DMS79 treated with DMSO at 0.1 percent for 48 hours (cell line): ENCODE data around the gene SLC16A7.
"Not testable (repeated sequence)": the region's sequence is repeated elsewhere in the genome, so short reads cannot be mapped to it uniquely, and the experiment has no call there.

Experiments used
- DNase-seq: peaks from one replicate; lab custom pipeline; 2025; lab: John Stamatoyannopoulos, UW

SLC16A7 gene, protein sequence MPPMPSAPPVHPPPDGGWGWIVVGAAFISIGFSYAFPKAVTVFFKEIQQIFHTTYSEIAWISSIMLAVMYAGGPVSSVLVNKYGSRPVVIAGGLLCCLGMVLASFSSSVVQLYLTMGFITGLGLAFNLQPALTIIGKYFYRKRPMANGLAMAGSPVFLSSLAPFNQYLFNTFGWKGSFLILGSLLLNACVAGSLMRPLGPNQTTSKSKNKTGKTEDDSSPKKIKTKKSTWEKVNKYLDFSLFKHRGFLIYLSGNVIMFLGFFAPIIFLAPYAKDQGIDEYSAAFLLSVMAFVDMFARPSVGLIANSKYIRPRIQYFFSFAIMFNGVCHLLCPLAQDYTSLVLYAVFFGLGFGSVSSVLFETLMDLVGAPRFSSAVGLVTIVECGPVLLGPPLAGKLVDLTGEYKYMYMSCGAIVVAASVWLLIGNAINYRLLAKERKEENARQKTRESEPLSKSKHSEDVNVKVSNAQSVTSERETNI

DNA sequence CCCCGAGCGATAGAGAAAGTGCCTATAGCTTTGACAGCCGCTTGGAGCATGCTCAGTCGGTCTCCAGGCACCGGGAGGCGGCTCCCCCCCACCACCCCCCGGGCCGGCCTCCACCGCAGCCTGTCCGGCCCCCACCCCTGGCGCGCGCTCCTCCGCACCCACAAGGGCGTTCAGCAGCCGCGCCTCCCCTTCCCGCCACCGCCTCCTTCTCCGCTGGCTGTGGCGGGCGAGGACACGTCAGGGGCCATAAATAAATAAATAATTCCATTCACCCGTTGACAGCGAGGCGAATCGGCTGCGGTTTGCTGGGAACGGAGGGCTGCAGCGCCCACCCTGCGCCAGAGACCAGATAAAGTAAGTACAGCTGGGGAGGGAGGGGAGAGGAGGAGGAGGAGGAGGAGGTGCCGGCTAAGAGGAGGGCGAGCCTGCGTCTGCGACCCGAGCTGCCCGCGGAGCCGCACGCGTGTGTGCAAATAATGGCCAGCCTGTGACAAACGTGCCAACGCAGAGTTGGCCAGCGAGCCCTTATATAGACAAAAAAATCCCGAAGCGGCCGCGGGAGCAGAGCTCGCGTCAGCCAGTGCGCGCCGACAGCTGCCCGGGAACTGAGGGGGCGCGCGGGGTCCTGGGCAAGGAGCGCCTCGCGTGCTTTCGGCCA is at the start of gene SLC16A7:
TSS of gene SLC16A7 (plus strand) at position 147 of the 658 bp plus-strand sequence. CDS start 108,773 bp downstream, outside the sequence.
- DNase-seq = peak; percentile 0

DNA sequence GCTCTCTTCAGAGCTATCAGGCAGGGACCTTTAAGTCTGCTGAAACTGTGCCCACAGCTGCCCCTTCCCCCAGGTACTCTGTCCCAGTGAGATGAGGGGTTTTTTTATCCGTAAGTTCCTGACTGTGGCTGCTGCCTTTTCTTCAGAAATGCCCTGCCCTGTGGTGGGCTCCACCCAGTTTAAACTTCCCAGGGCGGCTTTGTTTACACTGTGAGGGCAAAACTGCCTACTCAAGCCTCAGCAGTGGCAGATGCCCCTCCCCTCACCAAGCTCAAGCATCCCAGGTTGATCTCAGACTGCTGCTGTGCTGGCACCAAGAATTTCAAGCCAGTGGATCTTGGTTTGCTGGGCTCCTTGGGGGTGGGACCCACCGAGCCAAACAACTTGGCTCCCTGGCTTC is 46.9 kb upstream of the SLC16A7 start:
- no peak for DNase-seq

DNA sequence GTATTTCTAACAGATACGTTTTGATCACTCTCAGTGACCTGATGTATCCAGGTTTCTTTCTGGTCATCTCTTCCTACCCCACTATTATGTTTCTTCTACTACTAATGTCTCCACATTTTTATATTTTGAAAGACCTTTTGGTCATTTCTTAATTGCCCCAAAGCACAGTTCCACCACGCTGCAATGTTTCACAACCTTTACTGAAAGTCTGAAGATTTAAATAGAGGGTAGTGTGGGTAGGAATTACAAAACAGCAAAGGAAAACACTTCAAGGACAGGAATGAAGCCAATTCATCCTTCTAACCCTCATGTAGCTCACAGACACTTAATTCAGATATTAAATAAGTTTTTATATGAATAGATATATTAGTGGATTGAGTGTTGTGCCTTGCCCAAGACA is 36.1 kb upstream of the SLC16A7 start:
- no peak for DNase-seq

DNA sequence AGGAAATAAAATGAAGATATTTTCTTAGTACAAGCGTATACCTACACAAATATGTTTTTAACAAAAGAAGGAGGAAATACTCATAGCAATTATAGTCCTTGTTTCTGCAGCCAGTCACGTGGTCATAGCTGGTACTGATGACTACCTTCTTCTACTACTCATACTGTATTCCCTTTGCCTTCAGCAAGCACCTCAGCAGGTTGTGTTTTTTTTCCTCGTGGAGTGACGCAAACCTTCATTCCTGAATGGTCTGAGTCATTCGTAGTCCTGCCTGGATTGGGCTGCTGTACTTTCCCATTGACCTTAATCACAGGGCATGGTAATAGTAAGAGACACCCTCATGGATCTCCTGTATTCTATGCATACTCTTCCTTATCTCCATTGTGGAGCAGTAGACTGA is 25.7 kb upstream of the SLC16A7 start:
- DNase-seq = no peak

DNA sequence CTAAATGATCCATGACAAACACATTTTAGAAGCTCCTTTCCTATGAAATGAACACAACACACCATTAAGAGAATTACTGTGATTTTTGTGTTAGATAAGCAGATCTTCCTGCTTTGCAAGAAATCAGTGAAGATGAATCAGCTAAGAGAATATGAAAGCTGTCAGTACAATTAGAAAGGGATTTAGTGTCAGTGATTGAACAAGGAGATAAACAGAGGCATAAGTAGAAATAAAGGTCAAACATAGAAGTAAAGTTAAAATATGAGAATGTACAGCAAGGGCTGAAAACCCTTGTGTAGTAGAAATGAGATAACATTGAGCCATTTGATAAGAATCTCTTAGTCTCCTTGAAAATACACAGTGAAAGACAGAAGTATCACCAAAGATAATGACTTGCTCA is 21.4 kb upstream of the SLC16A7 start:
- DNase-seq = no peak

DNA sequence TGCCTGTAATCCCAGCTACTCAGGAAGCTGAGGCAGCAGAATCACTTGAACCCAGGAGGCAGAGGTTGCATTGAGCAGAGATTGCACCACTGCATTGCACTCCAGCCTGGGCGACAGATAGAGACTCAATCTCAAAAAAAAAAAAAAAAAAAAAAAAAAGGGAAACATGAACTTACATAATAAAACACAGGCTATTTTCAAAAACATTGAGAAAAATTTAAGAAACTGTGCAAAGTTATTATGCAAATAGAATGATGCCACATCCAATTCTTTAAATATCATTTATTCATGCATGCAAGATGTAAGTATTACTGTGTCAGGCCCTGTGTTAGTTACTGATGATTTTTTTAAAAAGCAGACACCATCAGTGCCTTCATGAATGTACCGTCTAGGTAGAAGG is 20.0 kb upstream of the SLC16A7 start:
- no peak for DNase-seq

DNA sequence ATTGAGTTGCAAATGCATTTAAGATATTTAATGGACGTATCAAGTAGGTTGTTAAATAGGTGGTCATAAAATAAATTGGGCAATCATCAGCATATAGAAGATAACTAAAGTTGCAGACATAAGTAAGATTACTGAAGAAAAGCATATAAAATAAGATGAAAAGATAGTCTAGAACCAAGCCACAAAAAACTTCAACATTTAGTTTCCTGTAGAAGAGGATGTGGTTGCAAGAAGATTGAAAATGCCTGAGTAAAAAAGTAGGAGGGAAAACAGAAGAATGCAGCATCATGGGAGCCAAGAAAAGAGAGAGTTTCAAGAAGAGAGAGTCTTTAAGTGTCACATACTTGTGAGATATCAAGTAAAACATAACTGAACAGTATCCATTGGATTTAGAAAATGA is 17.6 kb upstream of the SLC16A7 start:
- no peak for DNase-seq

DNA sequence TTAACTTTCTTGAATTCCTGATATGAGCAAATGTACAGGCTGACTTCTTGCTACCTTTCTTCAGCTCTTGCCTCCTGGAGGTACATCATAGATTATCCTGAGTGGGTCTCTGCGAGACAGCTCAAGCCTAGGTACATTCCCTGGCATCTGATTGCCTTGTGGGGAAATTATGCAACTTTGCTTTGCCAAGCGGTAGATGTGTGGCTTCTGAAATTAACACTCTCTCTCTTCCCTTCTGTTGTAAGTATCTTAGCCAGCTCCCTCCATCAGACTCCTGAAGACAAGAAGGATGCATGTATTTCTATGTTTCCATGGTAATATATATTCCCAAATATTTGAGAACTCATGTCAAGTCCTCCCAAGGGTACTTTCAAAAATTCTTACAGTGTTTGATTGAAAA is 16.2 kb upstream of the SLC16A7 start:
- no peak for DNase-seq

DNA sequence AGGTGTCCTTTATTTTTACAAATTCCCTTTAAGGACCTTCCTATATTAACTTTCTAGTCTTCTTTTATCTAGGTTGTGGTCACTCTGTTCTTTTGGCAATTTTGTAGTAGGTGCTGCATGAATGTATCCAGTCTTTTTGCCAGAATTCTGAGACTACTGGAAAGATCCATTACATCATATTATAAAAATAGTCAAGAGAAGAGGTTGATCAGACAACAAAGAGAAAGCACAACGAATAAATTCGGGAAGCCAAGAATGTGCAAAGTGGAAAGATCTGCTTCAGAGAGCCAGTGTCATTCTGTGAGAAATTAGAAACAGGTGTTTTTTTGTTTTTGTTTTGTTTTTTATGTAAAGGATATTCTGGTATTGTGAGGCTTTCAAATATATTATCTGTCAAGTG is 15.8 kb upstream of the SLC16A7 start:
- DNase-seq = no peak

DNA sequence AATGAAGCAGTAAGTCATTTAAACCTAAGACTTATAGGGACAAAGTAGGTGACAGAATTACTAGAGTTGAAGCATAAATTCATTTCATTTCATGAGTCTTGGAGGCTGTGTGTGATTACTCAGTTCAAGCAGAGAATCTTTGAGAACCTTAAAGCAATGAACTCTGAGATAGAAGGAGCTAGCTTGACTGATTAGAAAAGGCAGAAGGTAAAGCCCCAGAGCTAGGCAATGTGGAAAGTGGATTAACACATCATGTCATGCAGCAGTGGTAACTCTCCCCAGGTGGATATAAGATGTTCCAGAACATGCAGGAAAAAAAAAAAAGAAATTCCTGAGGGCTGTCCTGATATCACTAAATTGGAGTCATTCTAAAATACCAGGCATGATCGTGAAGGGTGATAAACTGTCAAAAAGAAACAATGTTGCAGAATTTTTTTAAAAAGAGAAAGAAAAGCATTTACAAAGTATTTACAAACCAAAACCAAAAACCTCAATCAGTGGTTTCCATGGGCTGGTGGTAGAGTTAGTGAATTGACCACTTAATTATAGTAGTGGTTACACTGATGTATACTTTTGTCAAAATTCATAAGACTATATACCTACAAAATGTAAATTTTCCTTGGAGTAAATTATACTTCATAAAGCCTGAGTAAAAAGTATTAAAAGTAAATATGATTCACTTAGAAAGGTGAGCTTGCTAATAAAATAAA is 12.7 kb upstream of the SLC16A7 start:
- no peak for DNase-seq

DNA sequence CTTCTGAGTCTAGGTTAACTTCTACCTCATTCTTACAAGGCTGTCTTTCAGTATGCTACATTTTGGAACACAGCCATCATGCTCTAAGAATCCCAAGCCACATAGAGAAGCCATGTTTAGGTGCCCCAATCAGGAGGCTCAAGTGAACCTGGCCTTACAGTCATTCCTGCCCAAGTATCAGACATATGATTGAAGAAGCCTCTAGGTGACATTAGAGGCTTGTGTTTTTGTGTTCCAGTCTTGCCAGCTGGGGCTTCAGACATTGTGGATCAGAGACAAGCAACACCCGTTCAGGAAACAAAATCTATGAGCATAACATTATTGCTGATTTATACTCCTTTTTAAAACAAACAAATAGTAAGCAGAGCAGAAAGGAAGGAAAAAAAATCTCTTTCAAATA is 8.1 kb upstream of the SLC16A7 start:
- DNase-seq = no peak

DNA sequence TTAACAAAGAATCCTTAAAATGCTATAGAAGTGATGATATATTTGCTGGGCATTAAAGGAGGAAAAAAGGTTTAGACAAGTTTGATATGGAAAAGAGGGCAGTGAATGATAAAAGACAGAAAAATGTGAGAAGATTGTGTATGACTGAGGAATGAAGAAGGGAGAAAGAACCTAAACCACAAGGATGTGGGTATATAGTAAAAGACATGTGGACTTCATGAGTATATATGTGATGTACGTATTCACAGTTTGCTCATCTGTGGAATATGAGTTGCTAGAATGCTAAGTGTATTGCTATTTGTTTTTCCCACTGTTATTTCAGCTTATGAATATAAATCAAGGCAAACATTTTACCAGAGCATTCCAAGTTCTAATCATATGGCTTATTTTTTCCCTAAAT is 2.1 kb upstream of the SLC16A7 start:
- no peak for DNase-seq

DNA sequence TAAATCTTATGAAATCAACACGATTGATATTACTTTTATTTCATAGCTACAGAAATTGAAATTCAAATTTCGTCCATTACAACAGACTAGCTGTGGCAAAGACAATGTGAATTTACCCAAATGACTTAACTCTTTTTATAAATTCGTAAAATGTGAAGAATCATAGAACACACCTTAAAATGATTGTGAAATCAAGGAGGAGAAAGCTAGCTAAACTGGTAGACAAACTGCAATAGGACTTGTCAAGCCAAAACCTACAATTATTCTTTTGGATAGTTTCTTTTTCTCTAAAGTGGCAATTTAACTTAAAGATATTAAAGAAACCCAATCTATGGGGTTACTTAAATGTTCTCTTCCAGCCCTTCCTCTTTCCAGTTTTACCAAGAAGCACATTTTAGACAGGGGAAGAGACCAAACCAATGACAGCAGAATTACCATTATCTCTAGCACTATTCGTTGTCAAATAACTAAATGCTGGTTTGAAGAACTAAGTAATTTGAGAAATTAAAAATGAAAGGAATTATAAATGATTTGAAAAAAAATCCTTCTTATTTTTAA is 807 bp upstream of the SLC16A7 start:
- no peak for DNase-seq

DNA sequence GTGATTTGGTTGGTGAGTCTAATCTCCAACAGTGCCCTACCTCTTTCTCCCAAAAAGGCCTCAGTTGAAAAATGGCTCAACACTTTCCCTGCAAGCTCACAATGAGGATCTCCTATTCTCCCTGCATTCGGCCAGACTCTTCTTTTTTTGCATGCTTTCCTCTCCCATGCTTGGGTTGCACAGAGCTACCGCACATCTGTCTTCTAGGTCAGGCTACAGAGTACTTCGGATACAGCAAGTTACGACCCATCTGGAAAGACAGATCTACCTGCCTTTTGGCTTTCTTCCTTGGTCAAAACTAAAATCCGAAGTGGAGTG is 305 bp upstream of the SLC16A7 start:
- no peak for DNase-seq

DNA sequence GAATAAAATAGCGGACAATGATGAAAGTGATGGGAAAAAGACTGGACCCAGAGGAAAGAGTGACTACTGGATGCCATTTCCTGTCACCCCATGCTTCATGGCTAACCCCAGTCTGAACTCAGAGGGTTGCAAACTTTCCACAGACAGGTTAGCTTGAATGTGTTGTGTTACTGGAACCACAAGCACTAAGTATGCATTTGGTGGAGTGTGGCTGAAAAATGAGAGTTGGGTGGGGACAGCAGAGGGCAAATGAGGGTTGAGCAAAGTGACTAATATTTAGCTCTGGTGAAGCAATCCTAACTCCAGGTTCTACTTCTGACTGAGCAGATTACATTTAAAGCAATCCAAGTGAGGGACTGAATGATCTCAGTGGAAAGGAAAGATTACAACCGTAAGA is 1.6 kb downstream of the SLC16A7 start:
- no peak for DNase-seq

DNA sequence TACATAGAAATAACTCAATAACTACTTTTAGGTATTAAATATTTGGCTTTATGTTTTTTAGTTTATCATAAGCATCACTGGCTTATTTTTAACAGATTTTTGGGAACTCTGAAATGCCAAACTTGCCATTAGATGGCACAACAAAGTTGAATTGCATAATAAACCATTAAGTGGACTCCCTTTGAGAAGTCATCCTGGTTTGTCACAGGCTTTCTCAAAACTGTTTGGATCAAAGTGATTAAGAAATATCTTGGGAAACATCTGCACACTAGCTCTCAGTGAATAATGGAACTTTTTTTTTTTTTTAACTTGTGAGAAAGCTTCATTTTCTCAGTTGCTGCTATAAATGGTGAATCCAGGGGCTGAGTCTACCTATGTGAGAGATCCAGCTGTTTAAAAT is 4.3 kb downstream of the SLC16A7 start:
- no peak for DNase-seq

DNA sequence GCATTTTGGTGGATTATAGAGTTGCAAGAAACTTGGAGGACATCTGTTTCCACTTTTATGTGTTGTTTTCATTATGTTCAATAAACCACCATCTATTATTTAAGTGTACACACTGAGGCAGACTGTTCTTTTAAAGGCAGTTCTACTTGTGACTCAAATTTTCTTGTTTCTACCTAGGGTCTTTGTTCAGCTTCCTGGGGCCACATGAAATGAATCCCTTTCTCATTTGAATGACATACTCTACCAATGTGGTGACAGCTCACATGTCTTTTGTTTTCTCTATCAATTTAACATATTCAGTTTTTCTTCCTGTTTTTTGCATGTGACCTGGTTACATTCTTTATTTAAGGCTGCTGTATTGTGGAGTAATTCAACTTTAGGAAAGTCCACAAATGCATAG is 7.9 kb downstream of the SLC16A7 start:
- no peak for DNase-seq

DNA sequence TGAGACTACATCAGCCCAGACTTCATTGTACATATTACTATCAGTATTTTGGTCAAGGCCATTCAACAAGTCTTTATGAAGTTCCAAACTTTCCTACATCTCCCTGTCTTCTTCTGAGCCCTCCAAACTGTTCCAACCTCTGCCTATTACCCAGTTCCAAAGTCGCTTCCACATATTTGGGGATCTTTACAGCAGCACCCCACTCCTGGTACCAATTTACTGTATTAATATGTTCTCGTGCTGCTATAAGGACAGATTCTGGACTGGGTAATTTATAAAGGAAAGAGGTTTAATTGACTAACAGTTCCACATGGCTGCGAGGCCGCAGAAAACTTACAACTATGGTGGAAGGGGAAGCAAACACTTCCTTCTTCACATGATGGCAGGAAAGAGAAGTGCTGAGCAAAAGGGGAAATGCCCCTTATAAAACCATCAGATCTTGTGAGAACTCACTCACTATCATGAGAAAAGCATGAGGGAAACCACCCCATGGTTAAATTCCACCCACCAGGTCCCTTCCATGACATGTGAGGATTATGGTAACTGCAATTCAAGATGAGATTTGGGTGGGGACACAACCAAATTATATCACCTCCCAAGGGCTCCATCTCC is 17.1 kb downstream of the SLC16A7 start:
- DNase-seq = not testable (repeated sequence)

DNA sequence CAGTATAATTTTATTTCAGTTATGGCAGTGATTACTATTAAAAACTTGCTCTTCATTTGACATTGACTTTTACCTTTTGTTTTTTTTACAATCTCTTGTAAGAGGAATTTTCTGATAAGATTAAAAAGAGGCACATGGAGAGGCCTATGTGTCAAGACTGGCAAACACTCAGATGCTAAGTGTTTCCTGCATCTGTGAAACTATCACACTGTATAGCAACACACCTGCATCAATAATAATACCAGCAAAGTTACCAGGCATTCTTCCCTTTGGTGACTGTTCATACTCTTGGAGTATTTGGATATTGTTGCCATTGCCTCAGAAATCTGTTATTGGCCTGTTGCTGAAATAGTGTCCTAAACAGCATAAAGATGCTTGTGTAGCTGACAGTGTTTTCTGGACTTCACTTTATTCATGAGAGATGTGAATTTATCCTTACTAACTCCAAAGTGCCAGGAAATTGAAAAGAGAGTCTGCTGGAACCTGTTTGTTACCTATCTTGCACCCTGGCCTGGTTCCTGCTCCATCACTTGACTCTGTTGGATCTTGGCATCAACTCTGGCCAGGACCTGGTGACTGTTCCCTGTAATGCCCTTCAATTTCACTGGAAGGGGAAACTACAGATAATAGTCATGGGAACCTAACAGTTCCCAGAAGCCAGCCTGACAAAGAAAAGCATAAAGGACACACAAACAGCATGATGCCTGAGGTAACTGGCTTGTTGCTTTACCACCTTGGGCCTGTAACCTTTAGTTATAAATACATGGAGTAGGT is 19.8 kb downstream of the SLC16A7 start:
- no peak for DNase-seq

DNA sequence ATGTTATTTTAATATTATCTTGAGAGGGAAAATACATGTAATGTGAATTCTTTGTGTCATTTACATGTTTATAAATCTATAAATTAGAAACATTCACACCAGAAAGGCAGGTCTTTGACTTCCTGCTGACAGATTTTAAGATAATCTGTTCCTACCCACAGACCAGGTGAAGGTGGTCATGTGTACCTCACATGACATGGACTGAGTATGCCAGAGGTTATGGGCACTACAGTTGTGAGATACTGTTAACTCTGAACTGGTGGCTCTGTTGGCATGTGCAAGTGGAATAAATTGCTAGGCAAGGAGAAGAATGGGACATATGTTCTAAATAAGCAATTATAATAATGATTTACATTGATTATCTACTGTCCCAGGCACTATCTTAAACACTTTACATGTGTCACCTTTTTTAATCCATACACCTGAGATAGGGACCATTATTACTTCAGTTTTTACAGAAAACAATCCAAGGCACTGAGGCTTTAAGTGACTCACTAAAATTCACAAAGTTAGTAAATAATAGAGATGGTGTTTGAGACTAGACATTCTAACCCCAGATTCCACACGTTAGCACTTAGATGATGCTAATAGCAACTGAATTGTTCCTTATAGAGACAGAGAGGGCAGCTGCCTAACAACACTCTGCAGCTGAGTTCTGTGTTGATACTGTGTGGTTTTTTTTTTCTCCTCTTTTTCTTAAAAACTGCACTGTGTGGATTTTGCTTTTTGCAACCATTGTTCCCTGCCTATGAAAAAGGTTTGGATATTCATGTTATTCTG is 23.8 kb downstream of the SLC16A7 start:
- no peak for DNase-seq

DNA sequence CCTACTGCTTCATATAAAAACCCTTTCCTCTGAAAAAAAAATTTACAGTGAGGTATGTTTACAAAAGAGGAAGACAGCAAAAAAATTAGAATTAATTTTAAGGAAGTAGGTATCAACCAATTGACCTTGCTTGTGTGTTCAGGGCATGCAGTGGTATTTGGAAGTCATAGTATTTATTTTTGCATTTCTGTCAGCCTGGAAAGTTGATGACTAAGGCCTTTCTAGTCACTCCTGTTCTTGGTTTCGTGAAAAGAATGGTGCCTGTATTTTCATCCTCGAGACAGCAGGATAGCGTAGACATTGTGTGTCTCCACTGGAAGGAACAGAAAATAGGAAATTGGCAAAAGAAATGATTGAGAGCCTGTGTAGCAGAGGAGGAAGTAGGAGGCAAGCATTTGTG is 24.5 kb downstream of the SLC16A7 start:
- no peak for DNase-seq
